HG02870 (cell line): ENCODE results near the gene PRELID3B.

Experiments used
- ATAC-seq: cut with Tn5 transposase; IDR thresholded peaks from one replicate; pipeline ENCODE4 v1.9.1; 2021; ENCODE audit warnings: mild to moderate bottlenecking, moderate library complexity; ENCODE audit not compliant: unreplicated experiment

PRELID3B gene

GRCh38 chr20:58997141-58997770 lies 45.3 kb downstream of the PRELID3B start:
- ATAC-seq = no peak

- no peak for ATAC-seq
These were observed 46.4 kb downstream of the PRELID3B start for GRCh38 chr20:58996226-58996611.

- no peak for ATAC-seq
These were observed 46.9 kb downstream of the PRELID3B start for GRCh38 chr20:58995461-58996225.

- ATAC-seq = no peak
These were observed 48.0 kb downstream of the PRELID3B start for GRCh38 chr20:58994390-58995159.

GRCh38 chr20:58993332-58994248 lies 49.0 kb downstream of the PRELID3B start:
- no peak for ATAC-seq

- ATAC-seq = no peak
These were observed 49.7 kb downstream of the PRELID3B start for GRCh38 chr20:58992911-58993310.

- no peak for ATAC-seq
These were observed 50.9 kb downstream of the PRELID3B start for GRCh38 chr20:58991715-58992114.

- no peak for ATAC-seq
These were observed 51.7 kb downstream of the PRELID3B start for GRCh38 chr20:58990651-58991445.

- ATAC-seq = no peak
These were observed 53.4 kb downstream of the PRELID3B start for GRCh38 chr20:58989196-58989595.

GRCh38 chr20:58988565-58988882 lies 54.1 kb downstream of the PRELID3B start:
- no peak for ATAC-seq

- ATAC-seq = no peak
These were observed 54.6 kb downstream of the PRELID3B start for GRCh38 chr20:58987790-58988564.

- ATAC-seq = no peak
These were observed 55.5 kb downstream of the PRELID3B start for GRCh38 chr20:58986968-58987517.

- ATAC-seq = no peak
These were observed 56.2 kb downstream of the PRELID3B start for GRCh38 chr20:58986286-58986967.

- ATAC-seq = no peak
These were observed 56.9 kb downstream of the PRELID3B start for GRCh38 chr20:58985656-58986055.

- no peak for ATAC-seq
These were observed 57.9 kb downstream of the PRELID3B start for GRCh38 chr20:58984691-58985090.
